ENCODE data around the gene ZSCAN25.

ZSCAN25 gene

GRCh38 chr7:99597762-99598501 lies 18.8 kb upstream of the ZSCAN25 start, which contains the start of gene TMEM225B:
TMEM225B (plus strand) TSS chr7:99598267; CDS start chr7:99604389, 6,122 bp downstream.
- Mint-ChIP-seq H3K27ac (ENCODE audit: low read depth) (no peak within 1 kb of the TSS), H3K36me3 (ENCODE audit: insufficient read depth) (no peaks in the 10 kb centered on the region), H3K27me3 (no peaks in the 10 kb centered on the region), H3K4me1 (no peaks in the 10 kb centered on the region), H3K4me3 (no peak within 1 kb of the TSS), H3K9me3 (no peaks in the 10 kb centered on the region)
- no peak for ATAC-seq (replicated peaks; ENCODE audit: extremely low read depth, poor library complexity, severe bottlenecking)
- DNase-seq (ENCODE audit: low spot score in 2 of 2), result no peak

GRCh38 chr7:99599836-99600235 lies 16.9 kb upstream of the ZSCAN25 start:
- H3K27me3 Mint-ChIP-seq, result no peaks in the 10 kb centered on the region
- no peak overlapping the region for H3K27ac Mint-ChIP-seq (ENCODE audit: low read depth)
- H3K36me3 Mint-ChIP-seq (ENCODE audit: insufficient read depth), result no peaks in the 10 kb centered on the region
- no peaks in the 10 kb centered on the region for H3K9me3 Mint-ChIP-seq
- no peak for ATAC-seq (replicated peaks; ENCODE audit: extremely low read depth, poor library complexity, severe bottlenecking)
- no peak overlapping the region for H3K4me3 Mint-ChIP-seq
- DNase-seq (ENCODE audit: low spot score in 2 of 2), result no peak
- H3K4me1 Mint-ChIP-seq, result no peaks in the 10 kb centered on the region

GRCh38 chr7:99601656-99602310 lies 15.0 kb upstream of the ZSCAN25 start:
- Mint-ChIP-seq H3K9me3 (no peaks in the 10 kb centered on the region), H3K4me1 (no peaks in the 10 kb centered on the region), H3K36me3 (ENCODE audit: insufficient read depth) (no peaks in the 10 kb centered on the region), H3K27ac (ENCODE audit: low read depth) (no peak overlapping the region), H3K4me3 (no peak overlapping the region), H3K27me3 (no peaks in the 10 kb centered on the region)
- DNase-seq (ENCODE audit: low spot score in 2 of 2), result no peak
- ATAC-seq (replicated peaks; ENCODE audit: extremely low read depth, poor library complexity, severe bottlenecking), result no peak

- ATAC-seq (replicated peaks; ENCODE audit: extremely low read depth, poor library complexity, severe bottlenecking) (no peak), DNase-seq (ENCODE audit: low spot score in 2 of 2) (no peak)
- Mint-ChIP-seq H3K4me1 (no peaks in the 10 kb centered on the region), H3K36me3 (ENCODE audit: insufficient read depth) (no peaks in the 10 kb centered on the region), H3K27me3 (peaks cover 18% of the 10 kb centered on the region), H3K4me3 (no peak overlapping the region), H3K27ac (ENCODE audit: low read depth) (no peak overlapping the region), H3K9me3 (no peaks in the 10 kb centered on the region)
Observed at GRCh38 chr7:99605527-99605926, 11.2 kb upstream of the ZSCAN25 start.

- Mint-ChIP-seq H3K4me1 (no peaks in the 10 kb centered on the region), H3K36me3 (ENCODE audit: insufficient read depth) (no peaks in the 10 kb centered on the region), H3K4me3 (no peak overlapping the region), H3K27ac (ENCODE audit: low read depth) (no peak overlapping the region), H3K9me3 (no peaks in the 10 kb centered on the region), H3K27me3 (peaks cover 22% of the 10 kb centered on the region)
- DNase-seq (ENCODE audit: low spot score in 2 of 2), result no peak
- ATAC-seq (replicated peaks; ENCODE audit: extremely low read depth, poor library complexity, severe bottlenecking), result no peak
Observed at GRCh38 chr7:99606531-99606930, 10.2 kb upstream of the ZSCAN25 start.

GRCh38 chr7:99607548-99607947 lies 9.2 kb upstream of the ZSCAN25 start:
- H3K27ac Mint-ChIP-seq (ENCODE audit: low read depth), result no peak overlapping the region
- no peaks in the 10 kb centered on the region for H3K9me3 Mint-ChIP-seq
- DNase-seq (ENCODE audit: low spot score in 2 of 2) (no peak), ATAC-seq (replicated peaks; ENCODE audit: extremely low read depth, poor library complexity, severe bottlenecking) (no peak)
- H3K36me3 Mint-ChIP-seq (ENCODE audit: insufficient read depth), result no peaks in the 10 kb centered on the region
- H3K27me3 Mint-ChIP-seq, result peaks cover 22% of the 10 kb centered on the region
- H3K4me1 Mint-ChIP-seq, result no peaks in the 10 kb centered on the region
- no peak overlapping the region for H3K4me3 Mint-ChIP-seq

GRCh38 chr7:99614495-99614894 lies 2.3 kb upstream of the ZSCAN25 start:
- DNase-seq (ENCODE audit: low spot score in 2 of 2), result no peak
- peak overlapping the region; percentile 31 for H3K4me3 Mint-ChIP-seq
- no peaks in the 10 kb centered on the region for H3K9me3 Mint-ChIP-seq
- no peak overlapping the region for H3K27ac Mint-ChIP-seq (ENCODE audit: low read depth)
- peaks cover 38% of the 10 kb centered on the region for H3K4me1 Mint-ChIP-seq
- peaks cover 14% of the 10 kb centered on the region for H3K27me3 Mint-ChIP-seq
- peaks cover 10% of the 10 kb centered on the region for H3K36me3 Mint-ChIP-seq (ENCODE audit: insufficient read depth)
- no peak for ATAC-seq (replicated peaks; ENCODE audit: extremely low read depth, poor library complexity, severe bottlenecking)

- H3K27ac Mint-ChIP-seq (ENCODE audit: low read depth), result peak overlapping the region; percentile 93
- H3K4me1 Mint-ChIP-seq, result peaks cover 42% of the 10 kb centered on the region
- ATAC-seq (replicated peaks; ENCODE audit: extremely low read depth, poor library complexity, severe bottlenecking), result no peak
Observed at GRCh38 chr7:99615989-99616358, 772 bp upstream of the ZSCAN25 start.

GRCh38 chr7:99617192-99617781 lies 541 bp downstream of the ZSCAN25 start:
- no peak for DNase-seq (ENCODE audit: low spot score in 2 of 2)
- H3K36me3 Mint-ChIP-seq (ENCODE audit: insufficient read depth), result peaks cover 30% of the 10 kb centered on the region
- no peak for ATAC-seq (replicated peaks; ENCODE audit: extremely low read depth, poor library complexity, severe bottlenecking)
- peak overlapping the region; percentile 93 for H3K27ac Mint-ChIP-seq (ENCODE audit: low read depth)
- peak overlapping the region; percentile 97 for H3K4me3 Mint-ChIP-seq
- no peaks in the 10 kb centered on the region for H3K9me3 Mint-ChIP-seq
- H3K4me1 Mint-ChIP-seq, result peaks cover 42% of the 10 kb centered on the region
- H3K27me3 Mint-ChIP-seq, result no peaks in the 10 kb centered on the region

More at GRCh38 chr7:99615989-99616358, 772 bp upstream of the ZSCAN25 start:
- DNase-seq (ENCODE audit: low spot score in 2 of 2), result no peak
- Mint-ChIP-seq H3K27me3 (no peaks in the 10 kb centered on the region), H3K4me3 (peak overlapping the region; percentile 97), H3K36me3 (ENCODE audit: insufficient read depth) (peaks cover 21% of the 10 kb centered on the region), H3K9me3 (no peaks in the 10 kb centered on the region)

- Mint-ChIP-seq H3K36me3 (ENCODE audit: insufficient read depth) (peaks cover 35% of the 10 kb centered on the region), H3K4me3 (peak overlapping the region; percentile 97), H3K4me1 (peaks cover 50% of the 10 kb centered on the region), H3K9me3 (no peaks in the 10 kb centered on the region), H3K27ac (ENCODE audit: low read depth) (no peak overlapping the region), H3K27me3 (no peaks in the 10 kb centered on the region)
- no peak for DNase-seq (ENCODE audit: low spot score in 2 of 2)
- ATAC-seq (replicated peaks; ENCODE audit: extremely low read depth, poor library complexity, severe bottlenecking), result no peak
Observed at GRCh38 chr7:99618726-99619125, 2.0 kb downstream of the ZSCAN25 start.

- ATAC-seq (replicated peaks; ENCODE audit: extremely low read depth, poor library complexity, severe bottlenecking), result no peak
- Mint-ChIP-seq H3K36me3 (ENCODE audit: insufficient read depth) (peaks cover 40% of the 10 kb centered on the region), H3K27ac (ENCODE audit: low read depth) (no peak overlapping the region), H3K4me3 (no peak overlapping the region), H3K9me3 (no peaks in the 10 kb centered on the region), H3K27me3 (no peaks in the 10 kb centered on the region), H3K4me1 (peaks cover 59% of the 10 kb centered on the region)
- DNase-seq (ENCODE audit: low spot score in 2 of 2), result no peak
Observed at GRCh38 chr7:99619571-99620130, 2.9 kb downstream of the ZSCAN25 start.

GRCh38 chr7:99621271-99621670 lies 4.5 kb downstream of the ZSCAN25 start:
- no peaks in the 10 kb centered on the region for H3K27me3 Mint-ChIP-seq
- no peak overlapping the region for H3K4me3 Mint-ChIP-seq
- H3K36me3 Mint-ChIP-seq (ENCODE audit: insufficient read depth), result peaks cover 45% of the 10 kb centered on the region
- DNase-seq (ENCODE audit: low spot score in 2 of 2) (no peak), ATAC-seq (replicated peaks; ENCODE audit: extremely low read depth, poor library complexity, severe bottlenecking) (no peak)
- H3K4me1 Mint-ChIP-seq, result peaks cover 63% of the 10 kb centered on the region
- H3K27ac Mint-ChIP-seq (ENCODE audit: low read depth), result no peak overlapping the region
- H3K9me3 Mint-ChIP-seq, result no peaks in the 10 kb centered on the region

Measured in central memory CD8-positive, alpha-beta T cell (primary cell).